Activated CD4-positive, alpha-beta T cell treated with anti-CD3 and anti-CD28 coated beads for 48 hours (primary cell): Measurements from ENCODE around the gene SMIM35.
"Not testable (repeated sequence)": the region's sequence is repeated elsewhere in the genome, so short reads cannot be mapped to it uniquely, and the experiment has no call there.

Experiments used
- DNase-seq: peaks from one replicate; pipeline ENCODE4 v3.0.0-alpha.2; 2020

The SMIM35 gene

GRCh38 chr11:117979481-117980211 is 107.1 kb downstream of the SMIM35 start:
- DNase-seq, result no peak

- DNase-seq, result no peak
These were observed 107.8 kb downstream of the SMIM35 start for GRCh38 chr11:117978991-117979390.

- not testable (repeated sequence) for DNase-seq
These were observed 108.4 kb downstream of the SMIM35 start for GRCh38 chr11:117978291-117978910.

- DNase-seq, result not testable (repeated sequence)
These were observed 109.0 kb downstream of the SMIM35 start for GRCh38 chr11:117977612-117978264.

GRCh38 chr11:117977029-117977428 is 109.7 kb downstream of the SMIM35 start:
- DNase-seq, result no peak

GRCh38 chr11:117976445-117976844 is 110.3 kb downstream of the SMIM35 start:
- no peak for DNase-seq

- no peak for DNase-seq
These were observed 113.3 kb downstream of the SMIM35 start for GRCh38 chr11:117973503-117973860.

- no peak for DNase-seq
These were observed 113.9 kb downstream of the SMIM35 start for GRCh38 chr11:117972629-117973502.

- DNase-seq, result no peak
These were observed 114.7 kb downstream of the SMIM35 start for GRCh38 chr11:117972044-117972443.

GRCh38 chr11:117970400-117971024 is 116.3 kb downstream of the SMIM35 start:
- peak; percentile 48 for DNase-seq

- no peak for DNase-seq
These were observed 117.4 kb downstream of the SMIM35 start for GRCh38 chr11:117969160-117969991.

GRCh38 chr11:117966908-117967307 is 119.9 kb downstream of the SMIM35 start:
- DNase-seq, result no peak

GRCh38 chr11:117962826-117963225 is 123.9 kb downstream of the SMIM35 start:
- no peak for DNase-seq

GRCh38 chr11:117961896-117962295 is 124.9 kb downstream of the SMIM35 start:
- no peak for DNase-seq

- DNase-seq, result no peak
These were observed 126.4 kb downstream of the SMIM35 start for GRCh38 chr11:117960406-117960805.

- DNase-seq, result no peak
These were observed 127.2 kb downstream of the SMIM35 start for GRCh38 chr11:117959438-117960149.

- DNase-seq, result no peak
These were observed 127.8 kb downstream of the SMIM35 start for GRCh38 chr11:117958949-117959348.
